H9 (cell line): ENCODE results near the gene FUT8. TPM values are rescaled to one million over a fixed set of nuclear protein-coding genes. Genes with fewer than 3 reads are reported as not detected.

Source experiments
- DNase-seq: peaks from one replicate; pipeline ENCODE4 v3.0.0-alpha.2; 2017
- H2AFZ ChIP-seq: one replicate; pipeline ENCODE4 v1.6.1; 2013; ENCODE audit warnings: mild to moderate bottlenecking, low read length, control low read depth, moderate library complexity
- H2AK5ac ChIP-seq: 2 replicates; pipeline ENCODE4 v1.6.1; 2013; ENCODE audit warnings: low read length, control low read depth, mixed read lengths; ENCODE audit not compliant: insufficient read length
- H2BK120ac ChIP-seq: one replicate; pipeline ENCODE4 v1.6.1; 2013; ENCODE audit warnings: low read depth, mild to moderate bottlenecking, low read length, control low read depth, inconsistent platforms; ENCODE audit not compliant: poor library complexity, severe bottlenecking
- H2BK12ac ChIP-seq: 2 replicates; pipeline ENCODE4 v1.6.1; 2013; ENCODE audit warnings: low read length, control low read depth, mixed read lengths, low read depth; ENCODE audit not compliant: insufficient read length
- H2BK15ac ChIP-seq: 2 replicates; pipeline ENCODE4 v1.6.1; 2013; ENCODE audit warnings: low read depth, low read length, control low read depth
- H2BK20ac ChIP-seq: one replicate; pipeline ENCODE4 v1.6.1; 2013; ENCODE audit warnings: low read depth, mild to moderate bottlenecking, low read length, control low read depth, inconsistent platforms; ENCODE audit not compliant: poor library complexity, severe bottlenecking
- H2BK5ac ChIP-seq: 2 replicates; pipeline ENCODE4 v1.6.1; 2013; ENCODE audit warnings: low read length, control low read depth, mixed read lengths; ENCODE audit not compliant: insufficient read length
- H3K14ac ChIP-seq: 2 replicates; pipeline ENCODE4 v1.6.1; 2013; ENCODE audit warnings: low read length, control low read depth; ENCODE audit not compliant: insufficient read depth
- H3K18ac ChIP-seq: 2 replicates; pipeline ENCODE4 v1.6.1; 2013; ENCODE audit warnings: low read depth, mild to moderate bottlenecking, mixed read lengths, low read length, control low read depth; ENCODE audit not compliant: insufficient read length
- H3K23ac ChIP-seq: 2 replicates; pipeline ENCODE4 v1.6.1; 2013; ENCODE audit warnings: low read length, control low read depth, mixed read lengths, low read depth; ENCODE audit not compliant: insufficient read length
- H3K23me2 ChIP-seq: 2 replicates; pipeline ENCODE4 v1.6.1; 2013; ENCODE audit warnings: low read depth, mild to moderate bottlenecking, mixed read lengths, low read length, control low read depth; ENCODE audit not compliant: insufficient read length, poor library complexity, severe bottlenecking
- H3K27ac ChIP-seq: 2 replicates; pipeline ENCODE4 v1.5.1; 2013; ENCODE audit warnings: low read length, control low read depth, mixed read lengths, low read depth; ENCODE audit not compliant: insufficient read length
- H3K27me3 ChIP-seq: 2 replicates; pipeline ENCODE4 v1.6.1; 2013; ENCODE audit warnings: low read length, control low read depth, inconsistent platforms; ENCODE audit not compliant: insufficient read depth
- H3K4ac ChIP-seq: 2 replicates; pipeline ENCODE4 v1.6.1; 2013; ENCODE audit warnings: low read depth, mild to moderate bottlenecking, control low read depth, inconsistent platforms, low read length, moderate library complexity
- H3K4me1 ChIP-seq: 2 replicates; pipeline ENCODE4 v1.6.1; 2013; ENCODE audit warnings: low read length, control low read depth, inconsistent platforms; ENCODE audit not compliant: insufficient read depth
- H3K4me2 ChIP-seq: 2 replicates; pipeline ENCODE4 v1.6.1; 2013; ENCODE audit warnings: low read length, control low read depth, mixed read lengths; ENCODE audit not compliant: insufficient read length, insufficient read depth
- H3K56ac ChIP-seq: 2 replicates; pipeline ENCODE4 v1.6.1; 2013; ENCODE audit warnings: low read depth, mild to moderate bottlenecking, mixed read lengths, low read length, control low read depth; ENCODE audit not compliant: insufficient read length
- H3K79me1 ChIP-seq: 2 replicates; pipeline ENCODE4 v1.6.1; 2013; ENCODE audit warnings: low read depth, mild to moderate bottlenecking, moderate library complexity, low read length, control low read depth, inconsistent platforms; ENCODE audit not compliant: insufficient read depth, poor library complexity, severe bottlenecking
- H3K79me2 ChIP-seq: 2 replicates; pipeline ENCODE4 v1.6.1; 2013; ENCODE audit warnings: low read length, control low read depth, inconsistent platforms; ENCODE audit not compliant: insufficient read depth
- H3K9ac ChIP-seq: 2 replicates; pipeline ENCODE4 v1.6.1; 2013; ENCODE audit warnings: low read length, control low read depth, mixed read lengths; ENCODE audit not compliant: insufficient read length; ENCODE audit errors: extremely low read depth
- H3K9me3 ChIP-seq: one replicate; pipeline ENCODE4 v1.6.1; 2013; ENCODE audit warnings: low read depth, low read length, inconsistent platforms; ENCODE audit not compliant: control insufficient read depth
- H3T11ph ChIP-seq: one replicate; pipeline ENCODE4 v1.6.1; 2013; ENCODE audit warnings: mild to moderate bottlenecking, low read length, control low read depth, inconsistent platforms
- H4K20me1 ChIP-seq: one replicate; pipeline ENCODE4 v1.6.1; 2013; ENCODE audit not compliant: control insufficient read depth, insufficient read length, insufficient read depth
- H4K5ac ChIP-seq: 2 replicates; pipeline ENCODE4 v1.6.1; 2013; ENCODE audit warnings: low read depth, mild to moderate bottlenecking, mixed read lengths, low read length, control low read depth; ENCODE audit not compliant: insufficient read length
- H4K8ac ChIP-seq: replicated peaks from 2 replicates; pipeline ENCODE4 v1.6.1; 2013; ENCODE audit warnings: low read length, control low read depth, mixed read lengths, low read depth; ENCODE audit not compliant: insufficient read length
- H4K91ac ChIP-seq: 2 replicates; pipeline ENCODE4 v1.6.1; 2013; ENCODE audit warnings: low read depth, mild to moderate bottlenecking, moderate library complexity, mixed read lengths, low read length, control low read depth; ENCODE audit not compliant: insufficient read length
- H3K27ac Mint-ChIP-seq, 3 experiments: 2 replicates in 2 of 3; 3 replicates in 1 of 3; pipeline ENCODE4 v1.8.0; 2020 to 2021; ENCODE audit warnings: mixed read lengths in 3 of 3, mild to moderate bottlenecking in 1 of 3, moderate library complexity in 1 of 3
- H3K27me3 Mint-ChIP-seq: 2 replicates; pipeline ENCODE4 v1.8.0; 2021; ENCODE audit warnings: low read depth, mild to moderate bottlenecking, moderate library complexity, mixed read lengths
- H3K36me3 Mint-ChIP-seq, 3 experiments: 2 replicates in 2 of 3; 3 replicates in 1 of 3; pipeline ENCODE4 v1.8.0; 2020 to 2021; ENCODE audit warnings: low read depth in 3 of 3, mixed read lengths in 3 of 3; ENCODE audit not compliant: insufficient read depth in 1 of 3
- H3K4me1 Mint-ChIP-seq, 2 experiments: 2 replicates each; pipeline ENCODE4 v1.8.0; 2020; ENCODE audit warnings: mixed read lengths in 2 of 2
- H3K4me3 Mint-ChIP-seq, 2 experiments: 2 replicates in 1 of 2; 3 replicates in 1 of 2; pipeline ENCODE4 v1.8.0; 2020 to 2021; ENCODE audit warnings: mild to moderate bottlenecking in 2 of 2, mixed read lengths in 2 of 2, moderate library complexity in 1 of 2
- H3K9me3 Mint-ChIP-seq, 2 experiments: 2 replicates in 1 of 2; 3 replicates in 1 of 2; pipeline ENCODE4 v1.8.0; 2020; ENCODE audit warnings: mild to moderate bottlenecking in 2 of 2, mixed read lengths in 2 of 2, moderate library complexity in 1 of 2
- CTCF ChIP-seq: fragments of 200-600 bp; sonication (generic); conservative IDR thresholded peaks from 3 replicates; pipeline ENCODE4 v1.8.0; 2021; ENCODE audit warnings: antibody characterized with exemption, mild to moderate bottlenecking
- WGBS: extraction: QIAGEN DNeasy Blood & Tissue Kit; methylation state at CpG from one replicate; pipeline ENCODE4 v1.1.7; 2013; ENCODE audit warnings: missing lambda C conversion rate, low lambda C conversion rate, mixed read lengths; ENCODE audit not compliant: insufficient read length; ENCODE audit errors: extremely low coverage; 5-methylcytosine and 5-hydroxymethylcytosine counted together
- total RNA-seq: library from RNA; stranded (reverse); gene quantifications from 2 replicates; pipeline ENCODE4 v1.2.1, GENCODE V29; 2021

Gene FUT8
- total RNA-seq, 1 experiment from 2014 or later: 44.3 TPM

- DNase-seq: no peak
Observed at GRCh38 chr14:65676361-65677014, 264.0 kb downstream of the FUT8 start.

More at GRCh38 chr14:65676361-65677014, 264.0 kb downstream of the FUT8 start:
- no peak overlapping the region for H3K23ac ChIP-seq
- no peaks in the 10 kb centered on the region for H3K23me2 ChIP-seq
- no peak overlapping the region for H2AFZ ChIP-seq
- H2BK120ac ChIP-seq: no peak overlapping the region
- H2BK15ac ChIP-seq: no peak overlapping the region
- H4K8ac ChIP-seq: no peak overlapping the region
- H3K27ac Mint-ChIP-seq: no peak overlapping the region; a peak in 1 of 7 replicates
- no peaks in the 10 kb centered on the region for H3K9me3 ChIP-seq
- no peaks in the 10 kb centered on the region; the same call in 1 of the 2 replicates for H3K27me3 ChIP-seq
- no peak overlapping the region for H3K27ac ChIP-seq
- no peak overlapping the region for H4K5ac ChIP-seq
- no peak overlapping the region for H2AK5ac ChIP-seq
- H3K4me2 ChIP-seq: no peak overlapping the region
- H3K18ac ChIP-seq: no peak overlapping the region
- H3K79me2 ChIP-seq: no peaks in the 10 kb centered on the region
- no peak overlapping the region for H3K9ac ChIP-seq
- no peak overlapping the region for H3K4ac ChIP-seq
- H3K14ac ChIP-seq: no peak overlapping the region
- no peaks in the 10 kb centered on the region for H3K27me3 Mint-ChIP-seq
- no peak overlapping the region for H2BK20ac ChIP-seq
- no peaks in the 10 kb centered on the region for H3K9me3 Mint-ChIP-seq
- no peak overlapping the region for H2BK12ac ChIP-seq
- no peak for TF ChIP-seq CTCF
- H3K56ac ChIP-seq: no peak overlapping the region
- H3K79me1 ChIP-seq: no peaks in the 10 kb centered on the region
- H4K91ac ChIP-seq: no peak overlapping the region
- H3K4me1 ChIP-seq: no peaks in the 10 kb centered on the region
- H4K20me1 ChIP-seq: no peaks in the 10 kb centered on the region
- no CpG with 5 or more reads among the region's 5 CpGs for WGBS
- no peak overlapping the region for H3T11ph ChIP-seq
- no peak overlapping the region for H3K4me3 Mint-ChIP-seq
- H3K4me1 Mint-ChIP-seq: no peaks in the 10 kb centered on the region
- H2BK5ac ChIP-seq: no peak overlapping the region
- no peaks in the 10 kb centered on the region for H3K36me3 Mint-ChIP-seq
